CD4-positive, alpha-beta T cell treated with Interleukin-17A for 1 hour (primary cell): ENCODE results near the gene PCDH20.
"Not testable (repeated sequence)": the region's sequence is repeated elsewhere in the genome, so short reads cannot be mapped to it uniquely, and the experiment has no call there.

Experiments used
- DNase-seq: peaks from one replicate; pipeline ENCODE4 v3.0.0-alpha.2; 2020

Gene PCDH20

GRCh38 chr13:61415749-61416148, at the start of gene PCDH20:
Gene PCDH20, minus strand, starts transcription at chr13:61415849. Its CDS starts 691 bp downstream, at chr13:61415158.
- no peak for DNase-seq

GRCh38 chr13:61463024-61463423, 47.4 kb upstream of the PCDH20 start:
- DNase-seq = no peak

- no peak for DNase-seq
These were observed 37.5 kb upstream of the PCDH20 start for GRCh38 chr13:61453121-61453520.

GRCh38 chr13:61432029-61432428, 16.4 kb upstream of the PCDH20 start:
- no peak for DNase-seq

GRCh38 chr13:61423915-61424314, 8.3 kb upstream of the PCDH20 start:
- DNase-seq = no peak

- no peak for DNase-seq
These were observed 1.5 kb upstream of the PCDH20 start for GRCh38 chr13:61417086-61417570.

GRCh38 chr13:61415058-61415721, 459 bp downstream of the PCDH20 start:
- no peak for DNase-seq

- DNase-seq = no peak
These were observed 977 bp downstream of the PCDH20 start for GRCh38 chr13:61414686-61415057.

- DNase-seq = no peak
These were observed 1.8 kb downstream of the PCDH20 start for GRCh38 chr13:61413572-61414535.

- DNase-seq = no peak
These were observed 4.9 kb downstream of the PCDH20 start for GRCh38 chr13:61410669-61411297.

GRCh38 chr13:61410266-61410665, 5.4 kb downstream of the PCDH20 start:
- no peak for DNase-seq

- no peak for DNase-seq
These were observed 7.1 kb downstream of the PCDH20 start for GRCh38 chr13:61408571-61408970.

- no peak for DNase-seq
These were observed 9.4 kb downstream of the PCDH20 start for GRCh38 chr13:61406275-61406674.

GRCh38 chr13:61396121-61396520, 19.5 kb downstream of the PCDH20 start:
- DNase-seq = no peak

- no peak for DNase-seq
These were observed 24.2 kb downstream of the PCDH20 start for GRCh38 chr13:61391426-61391825.

GRCh38 chr13:61387694-61388093, 28.0 kb downstream of the PCDH20 start:
- no peak for DNase-seq

- no peak for DNase-seq
These were observed 32.5 kb downstream of the PCDH20 start for GRCh38 chr13:61383111-61383510.

- DNase-seq = no peak
These were observed 45.1 kb downstream of the PCDH20 start for GRCh38 chr13:61370520-61370919.

- not testable (repeated sequence) for DNase-seq
These were observed 51.0 kb downstream of the PCDH20 start for GRCh38 chr13:61364690-61365089.

- DNase-seq = no peak
These were observed 53.1 kb downstream of the PCDH20 start for GRCh38 chr13:61362522-61362921.
